Embryonic facial prominence (tissue), 1 donor: Measurements from ENCODE around the gene NLGN1.
"Not testable (repeated sequence)": the region's sequence is repeated elsewhere in the genome, so short reads cannot be mapped to it uniquely, and the experiment has no call there.

Source experiments
- DNase-seq: peaks from one replicate; pipeline ENCODE4 v3.0.0-alpha.2; 2016; ENCODE audit errors: extremely low spot score

Gene NLGN1

DNA sequence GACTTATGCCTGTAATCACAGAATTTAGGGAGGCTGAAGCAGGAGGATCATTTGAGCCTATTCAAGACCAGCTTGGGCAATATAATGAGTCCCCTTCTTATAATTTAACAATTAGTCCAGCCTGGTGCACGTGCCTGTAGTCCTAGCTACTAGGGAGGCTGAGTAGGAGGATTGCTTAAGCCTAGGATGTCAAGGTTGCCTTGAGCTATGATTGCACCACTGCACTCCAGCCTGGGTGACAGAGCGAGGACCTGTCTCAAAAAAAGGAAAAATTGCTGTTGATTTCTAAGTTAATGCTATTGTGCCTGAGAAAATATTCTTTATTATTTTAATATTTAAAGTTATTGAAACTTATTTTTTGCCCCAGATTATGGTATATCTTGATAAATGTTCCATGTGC lies 159.0 kb downstream of the NLGN1 start:
- DNase-seq, result no peak

DNA sequence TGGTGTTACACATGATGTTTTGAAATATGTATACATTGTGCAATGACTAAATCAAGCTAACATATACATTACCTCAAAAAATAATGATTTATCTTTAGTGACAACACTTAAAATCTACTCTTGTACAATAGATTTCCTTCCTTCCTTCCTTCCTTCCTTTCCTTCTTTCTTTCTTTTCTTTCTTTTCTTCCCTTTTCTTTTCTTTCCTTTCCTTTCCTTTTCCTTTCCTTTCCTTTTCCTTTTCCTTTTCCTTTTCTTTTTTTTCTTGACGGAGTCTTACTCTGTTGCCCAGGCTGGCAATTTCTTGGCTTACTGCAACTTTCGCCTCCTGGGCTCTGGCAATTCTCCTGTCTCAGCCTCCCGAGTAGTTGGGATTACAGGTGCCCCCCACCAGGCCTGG lies 170.5 kb downstream of the NLGN1 start:
- no peak for DNase-seq

DNA sequence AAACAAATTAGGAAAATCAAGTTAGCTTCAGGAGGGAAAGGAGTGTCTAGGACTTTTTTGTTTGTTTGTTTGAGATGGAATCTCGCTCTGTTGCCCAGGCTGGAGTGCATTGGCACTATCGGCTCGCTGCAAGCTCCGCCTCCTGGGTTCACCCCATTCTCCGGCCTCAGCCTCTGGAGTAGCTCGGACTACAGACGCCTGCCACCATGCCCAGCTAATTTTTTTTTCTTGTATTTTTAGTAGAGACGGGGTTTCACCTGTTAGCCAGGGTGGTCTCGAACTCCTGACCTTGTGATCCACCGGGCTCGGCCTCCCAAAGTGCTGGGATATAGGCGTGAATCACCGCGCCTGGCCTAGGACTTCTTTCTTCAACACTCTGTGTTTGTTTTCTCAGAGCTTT lies 171.1 kb downstream of the NLGN1 start:
- DNase-seq, result no peak

DNA sequence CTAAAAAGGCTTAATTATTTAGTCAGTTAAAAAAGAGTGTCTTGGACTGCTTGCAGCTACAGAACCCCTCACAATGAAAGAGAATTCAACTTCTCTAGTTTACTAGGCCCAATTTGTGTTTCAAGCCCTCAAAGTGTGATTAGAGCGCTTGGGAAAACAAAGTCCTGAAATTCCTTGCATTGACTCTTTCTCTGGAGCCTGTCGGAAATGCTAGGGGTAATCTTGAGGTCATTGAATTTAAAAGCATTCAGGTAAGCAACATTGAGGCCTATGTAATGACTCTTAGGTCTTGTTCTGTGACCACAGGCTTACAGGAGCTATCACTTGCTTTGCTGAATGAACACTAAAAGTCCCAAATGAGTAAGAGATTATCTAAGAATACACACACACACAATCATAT lies 186.0 kb downstream of the NLGN1 start:
- DNase-seq, result no peak

DNA sequence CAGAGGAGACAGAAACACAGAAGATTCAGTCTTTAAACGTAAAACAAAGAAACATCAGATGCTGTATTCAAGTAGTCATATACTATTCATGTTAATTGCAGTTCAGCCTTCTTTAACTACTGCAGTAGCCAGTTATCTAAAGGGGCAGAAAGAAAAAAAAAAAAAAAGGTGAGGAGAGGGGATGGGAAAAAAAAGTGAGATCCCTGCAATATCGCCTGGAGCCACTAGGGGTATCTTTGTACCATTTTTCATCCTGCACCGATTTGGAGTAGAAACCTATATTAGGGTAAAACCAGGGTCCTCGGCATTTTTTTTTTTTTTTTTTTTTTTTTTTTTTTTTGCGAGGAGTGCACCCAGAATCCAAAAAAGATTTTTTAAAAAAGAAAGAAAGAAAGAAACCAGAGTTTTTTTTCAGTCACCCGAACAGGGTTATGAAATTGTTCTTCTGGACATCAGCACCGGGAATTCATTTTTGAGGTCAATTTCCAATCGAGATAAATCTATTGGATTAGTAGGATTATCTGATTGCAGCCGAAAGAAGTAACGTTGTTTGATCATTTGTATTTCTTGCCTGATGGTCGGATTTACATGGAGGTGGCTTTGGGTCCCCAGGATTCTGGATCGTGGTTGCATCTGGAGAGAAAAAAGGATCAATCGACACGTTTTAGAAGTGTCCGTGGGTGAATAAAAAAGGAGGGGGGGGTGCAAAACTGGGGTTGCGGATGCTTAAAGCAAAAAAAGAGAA lies 186.7 kb downstream of the NLGN1 start:
- peak; percentile 75 for DNase-seq

DNA sequence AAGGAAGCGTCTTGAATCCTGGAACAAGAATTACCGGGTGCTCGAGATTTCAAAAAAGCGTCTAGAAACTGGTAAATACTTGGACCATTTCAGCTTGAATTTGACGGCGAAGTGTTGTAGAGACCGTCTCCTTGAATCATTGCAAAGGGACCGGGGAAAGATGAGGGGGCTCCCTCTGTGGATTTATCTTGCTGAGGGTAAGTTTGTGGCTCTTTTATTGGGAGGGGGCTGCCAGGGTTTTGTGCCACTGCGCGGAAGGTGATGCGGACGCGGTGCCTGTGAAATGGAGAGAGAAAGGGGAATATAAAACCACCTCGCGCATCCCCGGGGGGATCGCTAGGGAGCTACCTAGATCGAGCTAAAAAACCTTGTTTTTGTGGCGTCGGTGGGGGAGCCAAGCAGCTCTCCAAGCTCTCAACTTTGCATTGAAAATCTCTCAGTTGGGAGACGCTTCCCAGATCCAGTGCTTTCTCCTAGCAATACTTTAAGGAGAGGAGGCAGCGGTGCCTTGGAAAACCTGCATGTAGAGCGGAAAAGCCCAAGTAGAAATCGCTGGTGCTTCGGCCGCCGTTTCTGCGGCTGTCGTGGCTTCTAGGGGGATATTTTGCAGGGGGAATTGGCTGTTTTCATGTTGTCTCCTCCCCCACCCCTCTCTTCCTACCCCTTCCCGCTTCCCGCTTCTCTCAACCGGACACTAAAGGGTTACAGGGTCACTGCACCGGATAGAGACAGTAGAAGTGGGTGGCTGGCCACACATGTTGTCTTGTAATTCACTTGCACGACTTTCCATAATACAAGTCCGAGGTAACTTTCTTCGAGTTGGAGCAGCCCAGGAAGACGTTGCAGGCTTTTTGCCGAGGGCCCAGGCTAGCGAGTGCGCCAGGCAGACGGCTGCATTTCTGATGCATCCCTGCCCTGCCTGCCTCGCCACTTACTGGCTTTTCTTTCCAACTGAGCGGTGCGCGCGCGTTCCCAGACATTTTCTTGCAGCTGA lies 187.6 kb downstream of the NLGN1 start:
- DNase-seq, result peak; percentile 31

DNA sequence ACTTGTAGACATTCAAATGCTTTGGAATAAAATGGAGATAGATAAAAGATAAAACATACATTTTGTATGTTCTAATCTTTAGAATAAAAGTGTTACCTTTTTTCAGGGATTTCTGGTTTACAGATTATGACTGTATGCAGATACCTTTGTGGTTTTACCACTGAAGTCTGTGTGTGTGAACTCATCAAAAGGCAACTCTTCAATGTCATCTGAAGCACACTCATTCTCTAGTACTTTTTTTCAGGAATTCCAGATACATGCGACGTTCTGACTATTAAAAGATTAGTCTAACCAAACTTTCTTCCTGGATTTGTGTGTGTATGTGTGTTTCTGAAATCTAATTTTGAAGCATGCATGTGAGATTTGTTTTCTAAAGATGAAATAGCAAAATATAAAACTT lies 188.6 kb downstream of the NLGN1 start:
- no peak for DNase-seq

DNA sequence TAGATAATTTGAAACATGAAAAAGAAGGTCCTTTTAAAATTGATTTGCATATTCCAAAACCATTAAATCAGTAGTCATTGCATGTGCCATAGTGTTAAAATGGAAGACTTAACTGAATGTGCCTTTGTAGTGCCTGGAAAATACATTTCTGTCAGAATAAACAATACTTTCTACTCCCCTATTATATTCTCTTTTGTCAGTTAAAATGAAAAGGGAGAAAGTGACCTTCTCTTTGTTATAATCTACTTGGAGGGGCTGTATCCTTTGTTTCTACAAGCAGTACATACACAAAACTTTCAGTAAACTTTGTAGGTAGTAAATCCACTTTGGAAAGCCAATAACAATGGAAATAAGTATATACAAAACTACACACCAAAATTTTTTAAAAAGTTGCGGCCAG lies 189.5 kb downstream of the NLGN1 start:
- no peak for DNase-seq

DNA sequence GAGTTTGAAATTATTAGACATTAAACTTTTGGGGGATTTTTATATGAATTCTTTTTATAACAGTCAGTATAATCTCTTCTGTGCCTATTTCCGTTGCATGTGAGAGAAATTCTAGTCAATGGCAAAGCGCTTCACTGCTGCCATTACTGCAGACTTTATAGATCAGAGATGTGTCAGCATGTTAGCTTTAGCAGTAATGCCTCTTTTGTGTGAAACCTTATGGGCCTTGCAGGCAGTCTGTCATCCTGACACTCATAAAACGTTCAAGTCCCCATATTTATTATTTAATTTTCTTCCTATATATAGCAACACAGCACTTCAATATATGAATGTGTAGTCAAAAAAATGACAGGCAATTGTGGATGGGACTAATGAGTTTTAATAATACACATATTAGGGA lies 191.0 kb downstream of the NLGN1 start:
- DNase-seq, result no peak

DNA sequence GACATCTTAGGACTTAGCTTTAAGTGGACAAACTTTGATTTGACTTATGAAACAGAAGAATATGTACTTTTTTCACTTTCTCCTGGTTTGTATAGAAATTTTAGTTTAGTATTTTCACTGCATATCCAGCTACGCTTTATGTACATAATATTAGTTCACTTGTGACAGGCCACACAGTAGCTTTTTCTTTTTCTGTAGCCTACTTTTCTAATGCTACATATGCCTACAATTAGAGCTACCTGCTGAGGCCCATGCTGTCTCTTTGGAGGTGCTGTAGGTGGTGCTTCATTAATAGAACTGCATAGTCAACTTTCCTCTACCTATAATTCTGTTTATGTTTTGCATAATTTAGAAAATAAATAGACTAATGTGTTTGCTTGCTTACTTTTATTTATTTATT lies 191.6 kb downstream of the NLGN1 start:
- no peak for DNase-seq

DNA sequence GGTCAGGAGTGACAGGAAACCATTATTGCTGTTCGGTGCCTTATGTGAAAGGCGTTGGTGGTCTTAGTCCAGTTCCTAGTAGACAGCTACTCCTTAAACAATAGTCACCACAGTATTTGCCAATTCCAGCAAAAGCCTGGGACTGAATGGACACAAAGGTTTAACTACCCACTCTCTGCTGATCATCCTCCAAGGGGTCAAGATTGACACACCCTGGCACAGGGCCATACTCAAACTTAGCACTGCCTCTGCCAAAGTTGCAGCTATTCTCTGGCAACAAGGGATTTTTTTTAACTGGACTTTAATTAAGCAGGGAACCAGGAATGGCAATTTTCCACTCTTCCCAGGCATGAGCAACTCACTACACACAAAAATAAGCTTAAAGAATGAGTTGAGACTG lies 193.9 kb downstream of the NLGN1 start:
- DNase-seq, result no peak

DNA sequence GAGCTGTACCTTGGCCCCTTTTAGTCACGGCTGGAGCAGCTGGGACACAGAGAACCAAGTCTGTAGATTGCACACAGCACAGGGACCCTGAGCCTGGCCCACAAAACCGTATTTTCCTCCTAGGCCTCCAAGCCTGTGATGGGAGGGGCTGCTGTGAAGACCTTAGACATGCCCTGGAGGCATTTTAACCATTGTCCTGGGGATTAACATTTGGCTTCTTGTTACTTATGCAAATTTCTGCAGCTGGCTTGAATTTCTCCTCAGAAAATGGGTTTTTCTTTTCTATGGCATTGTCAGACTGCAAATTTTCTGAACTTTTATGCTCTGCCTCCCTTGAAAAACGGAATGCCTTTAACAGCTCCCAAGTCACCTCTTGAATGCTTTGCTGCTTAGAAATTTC lies 197.3 kb downstream of the NLGN1 start:
- DNase-seq, result not testable (repeated sequence)

DNA sequence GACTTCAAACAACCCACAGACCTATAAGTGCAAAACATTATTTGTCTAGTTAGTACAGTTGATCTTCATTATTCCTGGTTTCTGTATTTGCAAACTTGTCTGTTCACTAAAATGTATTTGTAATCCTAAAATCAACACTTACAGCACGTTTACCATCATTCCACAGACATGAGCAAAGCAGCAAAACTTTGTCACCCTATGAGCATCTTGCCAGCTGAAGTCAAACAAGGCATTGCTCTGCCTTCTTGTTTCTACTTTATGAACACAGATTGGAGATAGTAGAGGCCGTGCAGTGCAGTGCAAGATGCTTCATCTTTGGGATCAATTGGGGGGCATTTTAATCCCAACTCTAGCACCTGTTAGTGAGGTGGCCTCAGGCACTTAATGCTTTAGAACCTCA lies 202.1 kb downstream of the NLGN1 start:
- DNase-seq, result no peak

DNA sequence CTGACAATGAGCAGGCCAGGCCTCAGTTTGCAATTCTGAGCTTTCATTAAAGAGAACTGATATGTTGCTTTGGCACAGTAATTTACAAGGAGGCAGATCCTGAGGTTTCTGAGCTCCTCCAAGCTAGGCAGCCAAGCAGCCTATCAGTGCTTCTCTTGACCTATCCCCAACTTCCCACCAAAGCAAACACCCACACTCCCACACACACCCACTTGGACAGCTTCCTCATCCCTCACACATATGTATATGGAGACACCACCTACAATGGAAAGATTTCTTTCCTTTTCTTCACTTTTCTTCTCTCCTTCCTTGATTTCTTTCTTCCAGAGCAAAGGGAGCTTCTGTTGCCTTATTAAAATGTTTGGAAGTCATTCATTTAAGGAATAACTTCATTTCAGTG lies 217.0 kb downstream of the NLGN1 start:
- DNase-seq, result no peak

DNA sequence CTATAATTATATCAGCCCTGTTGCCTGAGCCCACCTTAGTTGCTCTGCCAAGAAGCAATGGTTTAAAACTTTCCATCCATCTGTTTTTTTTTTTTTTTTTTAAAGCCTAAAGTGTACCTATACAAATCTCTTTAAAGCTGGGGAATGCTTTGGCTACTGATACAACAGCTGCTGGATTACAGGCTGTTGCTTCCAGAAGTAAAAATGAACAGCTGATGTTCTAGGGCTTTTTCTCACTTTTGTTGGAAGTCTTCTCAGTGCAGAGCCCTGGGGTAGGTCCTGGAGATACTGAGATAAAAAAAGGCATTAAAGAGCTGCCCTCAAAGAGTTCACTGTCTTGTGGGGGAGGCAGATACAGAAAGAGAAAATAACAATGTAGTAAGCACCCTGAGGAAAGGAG lies 218.1 kb downstream of the NLGN1 start:
- DNase-seq, result no peak

DNA sequence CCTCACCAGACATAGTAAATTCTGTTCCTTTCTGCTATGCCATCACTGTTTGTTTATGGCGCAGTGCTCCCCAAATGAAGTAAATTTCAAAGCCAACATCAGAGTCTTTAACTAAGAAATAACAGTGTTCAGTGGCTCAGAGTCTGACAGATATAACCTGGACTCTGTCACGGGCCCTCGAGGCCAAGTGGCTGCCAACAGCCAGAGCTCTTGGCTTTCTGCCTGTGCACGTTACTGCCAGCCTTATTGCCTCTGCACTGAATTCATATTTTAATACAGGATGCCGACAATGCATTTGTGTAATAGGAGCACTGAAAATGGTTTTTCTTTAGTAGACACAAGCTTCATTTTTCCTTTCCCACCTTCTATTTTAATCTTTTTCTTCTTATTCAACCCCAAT lies 219.9 kb downstream of the NLGN1 start:
- no peak for DNase-seq

DNA sequence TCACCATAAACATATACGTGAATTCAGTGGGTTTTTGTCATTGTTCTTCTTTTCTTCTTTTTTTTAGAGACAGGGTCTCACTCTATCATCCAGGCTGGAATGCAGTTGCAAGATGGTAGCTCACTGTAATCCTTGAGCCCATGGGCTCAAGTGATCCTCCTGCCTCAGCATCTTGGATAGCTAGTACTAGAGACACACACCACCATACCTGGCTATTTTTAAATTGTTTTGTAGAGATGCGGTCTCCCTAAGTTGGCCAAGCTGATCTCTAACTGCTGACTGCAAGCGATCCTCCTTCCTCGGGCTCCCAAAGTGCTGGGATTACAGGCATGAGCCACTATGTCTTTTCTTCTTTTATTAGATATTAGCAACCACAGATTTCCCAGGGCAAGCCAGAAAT lies 220.6 kb downstream of the NLGN1 start:
- no peak for DNase-seq

DNA sequence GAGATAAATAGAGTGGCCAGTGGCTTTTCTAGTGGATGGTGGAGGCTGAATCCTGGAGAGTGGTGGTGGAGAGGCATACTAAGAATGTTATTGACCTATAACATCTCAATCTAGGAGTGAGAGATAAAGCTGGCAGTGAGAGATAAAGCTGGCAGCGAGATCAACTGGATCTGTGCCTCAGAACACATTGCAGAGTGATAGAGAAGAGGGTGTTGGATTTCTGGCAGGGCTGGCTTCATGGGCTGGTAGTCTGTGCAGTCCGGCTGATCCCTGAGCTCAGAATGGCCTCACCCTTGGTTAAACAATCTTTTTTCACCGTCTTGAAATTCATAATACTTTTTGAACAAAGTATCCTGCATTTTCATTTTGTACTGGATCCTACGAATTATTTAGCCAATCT lies 221.2 kb downstream of the NLGN1 start:
- DNase-seq, result no peak

DNA sequence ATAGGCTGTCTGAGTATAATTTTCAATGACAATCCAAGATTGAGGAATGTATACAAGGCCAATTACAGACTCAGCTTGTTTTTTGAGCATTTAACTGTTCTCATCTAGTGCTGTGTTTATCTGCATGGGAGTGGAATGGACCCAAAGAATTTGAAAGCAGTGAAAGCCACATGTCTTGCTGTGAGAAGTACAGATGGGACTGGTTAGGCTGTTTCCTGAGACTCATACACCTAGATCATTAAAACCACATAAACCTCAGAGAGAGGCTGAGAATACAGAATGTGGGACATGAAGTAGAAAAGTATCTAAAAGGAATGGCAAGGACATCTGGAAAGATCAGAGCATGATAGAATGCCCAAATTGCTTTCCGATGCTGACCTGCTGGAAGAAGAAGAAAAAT lies 224.6 kb downstream of the NLGN1 start:
- no peak for DNase-seq

DNA sequence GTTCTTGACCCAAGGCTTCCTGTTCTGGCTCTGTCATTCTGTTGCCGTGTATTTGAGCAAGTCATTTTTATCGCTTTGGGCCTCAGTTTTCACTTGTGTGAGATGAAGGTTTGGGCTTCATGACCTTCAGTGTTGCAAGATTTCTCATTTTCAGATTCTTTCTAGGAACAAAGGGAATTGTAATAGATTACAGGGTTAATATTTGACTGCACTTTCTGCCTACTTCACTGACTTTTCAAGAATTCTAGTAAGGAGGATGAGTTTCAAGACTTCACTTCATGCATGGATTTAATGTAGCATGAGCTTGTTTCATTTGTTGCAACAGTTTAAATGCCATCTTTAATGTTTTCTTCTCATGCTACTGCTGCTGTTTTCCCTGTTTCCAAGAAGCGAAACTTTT lies 226.5 kb downstream of the NLGN1 start:
- no peak for DNase-seq

DNA sequence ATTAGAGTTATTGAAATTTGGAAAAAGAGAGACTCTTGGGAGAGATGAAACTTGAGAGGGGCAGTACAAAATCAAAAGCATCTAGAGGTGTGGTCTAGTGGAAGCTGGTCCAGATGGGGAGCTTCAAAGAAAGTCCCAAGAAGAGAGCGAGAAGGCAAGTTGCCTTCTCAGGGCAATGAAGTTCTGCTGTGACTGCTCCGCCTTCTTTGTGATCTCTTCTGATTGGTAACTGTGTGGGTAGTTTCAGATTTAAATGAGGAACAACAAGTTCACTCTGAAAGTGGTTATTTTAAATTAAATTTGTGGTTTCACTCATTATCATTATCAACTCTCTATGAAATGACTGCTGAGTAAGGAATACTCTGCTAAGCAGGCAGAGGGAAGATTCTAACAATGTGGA lies 233.3 kb downstream of the NLGN1 start:
- DNase-seq, result no peak

DNA sequence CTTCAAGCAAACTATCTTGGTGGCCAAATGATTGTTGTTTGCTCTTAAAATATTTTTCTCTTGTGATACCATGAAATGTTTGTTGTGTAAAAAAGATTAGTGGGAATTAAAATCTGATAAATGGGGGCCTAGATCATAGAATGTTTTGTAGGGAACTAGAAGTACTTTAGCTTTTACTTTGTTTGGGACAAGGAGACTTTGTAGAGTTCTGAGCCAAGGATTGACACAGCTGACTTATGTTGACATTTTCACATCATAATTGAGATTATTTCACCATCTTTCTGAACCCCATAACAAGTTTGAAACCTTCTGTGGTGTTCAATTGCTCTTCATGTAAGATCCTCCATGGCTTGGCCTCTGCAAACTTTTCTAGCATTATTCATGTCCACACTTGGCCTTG lies 235.4 kb downstream of the NLGN1 start:
- DNase-seq, result no peak

DNA sequence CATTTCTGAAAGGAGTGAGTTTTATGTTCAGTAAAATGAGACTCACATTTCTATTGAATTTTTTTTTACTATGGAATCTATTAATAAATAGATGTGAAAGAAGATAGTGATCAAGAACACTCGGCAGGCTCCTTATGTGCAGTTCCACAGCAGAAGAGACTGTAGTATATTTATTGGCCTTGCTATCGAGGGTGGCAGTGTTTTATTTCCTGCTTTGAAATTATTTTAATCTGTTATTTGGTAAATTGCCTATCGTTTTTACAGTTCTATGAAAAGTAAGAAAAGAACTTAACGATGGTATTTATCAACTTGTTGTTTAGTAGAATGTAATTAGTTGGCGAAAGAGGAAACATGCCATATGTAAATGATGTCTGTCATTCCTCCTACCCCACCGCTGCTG lies 238.3 kb downstream of the NLGN1 start:
- no peak for DNase-seq
